Left ventricle myocardium inferior (tissue), 1 donor: ENCODE measurements around the gene NIPA2. TPM values are rescaled to one million over a fixed set of nuclear protein-coding genes. Genes with fewer than 3 reads are reported as not detected.
A peak's percentile ranks its signal among the peaks of the same experiment; 100 is the strongest.

Experiments used
- DNase-seq: peaks from one replicate; pipeline ENCODE4 v3.0.0-alpha.2; 2020
- H3K27ac ChIP-seq: fragments of 200-600 bp; replicated peaks from 2 replicates; pipeline ENCODE4 v1.8.0; 2021
- H3K27me3 ChIP-seq: fragments of 200-600 bp; 2 replicates; pipeline ENCODE4 v1.8.0; 2021; ENCODE audit warnings: low read depth
- H3K36me3 ChIP-seq: fragments of 200-600 bp; 2 replicates; pipeline ENCODE4 v1.8.0; 2021
- H3K4me1 ChIP-seq: fragments of 200-600 bp; 2 replicates; pipeline ENCODE4 v1.8.0; 2021
- H3K4me3 ChIP-seq: fragments of 200-600 bp; 2 replicates; pipeline ENCODE4 v1.8.0; 2021; ENCODE audit warnings: mild to moderate bottlenecking, moderate library complexity
- H3K9me3 ChIP-seq: fragments of 200-600 bp; replicated peaks from 2 replicates; pipeline ENCODE4 v1.8.0; 2021
- intact Hi-C: fragments of 100-400 bp; cut with micrococcal nuclease; formaldehyde crosslinking; loops from one replicate; pipeline ENCODE4 v1.11.0; 2022
- total RNA-seq: library from RNA; stranded (reverse); fragmentation: NEBNext Ultra II Directional; extraction: Animal tissue kit (Norgen Biotek cat#: 25700); gene quantifications from one replicate; pipeline ENCODE4 v1.2.1, GENCODE V29; 2021
- TF ChIP-seq, protein P1 (sequence below): fragments of 200-600 bp; IDR thresholded peaks from 2 replicates; pipeline ENCODE4 v1.8.0; 2021; ENCODE audit warnings: antibody characterized with exemption, mild to moderate bottlenecking, borderline replicate concordance
- donor health status: DM: no; HTN: yes; CAD: no; lungs with severe emphysema.

Gene NIPA2
- total RNA-seq, 1 donor from 2014 or later: 21.4 TPM

DNA sequence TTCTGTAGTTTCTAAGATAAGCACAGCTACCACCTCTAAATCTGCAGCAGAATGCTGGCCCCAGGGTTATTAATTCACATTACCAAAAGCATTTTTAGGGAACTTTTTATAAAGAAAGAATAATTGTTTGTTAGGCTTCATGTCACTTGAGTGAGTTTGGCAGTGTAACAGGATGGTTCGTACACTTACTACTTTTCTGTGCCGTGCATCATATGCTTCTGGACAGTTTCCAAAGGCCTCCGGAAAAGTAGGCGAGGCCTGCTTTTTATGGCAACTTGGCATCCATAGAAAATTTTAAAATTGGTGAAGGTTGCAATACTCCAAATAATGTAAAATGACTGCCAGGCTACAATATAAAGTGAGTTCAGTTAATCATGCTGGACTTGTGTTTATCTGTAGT lies 30.0 kb downstream of the NIPA2 start:
- Histone ChIP-seq H3K27ac (no peak overlapping the region), H3K4me3 (no peak overlapping the region), H3K9me3 (no peaks in the 10 kb centered on the region), H3K36me3 (peaks cover 92% of the 10 kb centered on the region), H3K4me1 (peaks cover 16% of the 10 kb centered on the region), H3K27me3 (no peaks in the 10 kb centered on the region)
- no peak for DNase-seq
- TF ChIP-seq, protein P1, sequence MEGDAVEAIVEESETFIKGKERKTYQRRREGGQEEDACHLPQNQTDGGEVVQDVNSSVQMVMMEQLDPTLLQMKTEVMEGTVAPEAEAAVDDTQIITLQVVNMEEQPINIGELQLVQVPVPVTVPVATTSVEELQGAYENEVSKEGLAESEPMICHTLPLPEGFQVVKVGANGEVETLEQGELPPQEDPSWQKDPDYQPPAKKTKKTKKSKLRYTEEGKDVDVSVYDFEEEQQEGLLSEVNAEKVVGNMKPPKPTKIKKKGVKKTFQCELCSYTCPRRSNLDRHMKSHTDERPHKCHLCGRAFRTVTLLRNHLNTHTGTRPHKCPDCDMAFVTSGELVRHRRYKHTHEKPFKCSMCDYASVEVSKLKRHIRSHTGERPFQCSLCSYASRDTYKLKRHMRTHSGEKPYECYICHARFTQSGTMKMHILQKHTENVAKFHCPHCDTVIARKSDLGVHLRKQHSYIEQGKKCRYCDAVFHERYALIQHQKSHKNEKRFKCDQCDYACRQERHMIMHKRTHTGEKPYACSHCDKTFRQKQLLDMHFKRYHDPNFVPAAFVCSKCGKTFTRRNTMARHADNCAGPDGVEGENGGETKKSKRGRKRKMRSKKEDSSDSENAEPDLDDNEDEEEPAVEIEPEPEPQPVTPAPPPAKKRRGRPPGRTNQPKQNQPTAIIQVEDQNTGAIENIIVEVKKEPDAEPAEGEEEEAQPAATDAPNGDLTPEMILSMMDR: no peak
- intact Hi-C loops: no loop called here

DNA sequence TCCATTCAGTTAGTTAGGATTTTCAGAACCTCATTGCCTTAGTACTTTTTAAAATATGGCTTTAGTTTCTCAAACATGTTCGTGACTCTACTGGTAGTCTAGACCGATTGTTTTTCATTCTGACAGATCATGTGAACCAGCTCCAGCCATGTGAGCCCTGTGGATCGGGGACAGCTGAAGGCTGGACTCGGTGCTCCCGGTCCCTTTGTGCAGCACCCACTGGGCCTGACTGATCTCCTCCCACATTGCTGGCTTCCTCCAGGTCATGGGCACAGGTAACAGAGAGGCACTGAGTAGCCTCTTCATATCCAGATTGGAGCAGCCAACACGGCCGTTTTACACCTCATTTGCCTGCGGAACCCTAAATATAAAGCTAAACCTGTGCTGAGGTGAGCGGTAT lies 30.5 kb downstream of the NIPA2 start:
- H3K9me3 ChIP-seq: no peaks in the 10 kb centered on the region
- no peak overlapping the region for H3K4me3 ChIP-seq
- peaks cover 92% of the 10 kb centered on the region for H3K36me3 ChIP-seq
- no peaks in the 10 kb centered on the region for H3K27me3 ChIP-seq
- intact Hi-C loops: no loop called here
- TF ChIP-seq, protein P1: no peak
- H3K27ac ChIP-seq: no peak overlapping the region
- H3K4me1 ChIP-seq: peaks cover 13% of the 10 kb centered on the region
- no peak for DNase-seq

DNA sequence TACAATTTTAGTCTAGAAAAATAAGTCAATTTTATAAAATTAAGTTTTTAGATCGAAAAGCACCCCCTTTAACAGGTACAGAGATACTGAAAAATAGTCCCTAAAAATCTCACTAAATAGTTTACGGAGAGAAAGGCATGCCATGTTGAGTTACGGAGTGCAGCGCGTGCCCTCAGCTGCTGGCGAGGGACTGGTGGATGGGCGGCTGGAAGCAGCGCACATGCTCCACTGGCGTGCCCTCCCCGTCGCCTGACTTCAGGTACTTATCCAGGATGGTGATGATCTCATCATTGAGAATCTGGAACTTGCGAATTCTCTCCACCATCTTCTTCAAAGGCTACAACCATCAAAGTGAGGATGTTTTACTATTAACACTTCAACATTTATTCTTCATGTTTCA lies 31.4 kb downstream of the NIPA2 start:
- Histone ChIP-seq H3K9me3 (no peaks in the 10 kb centered on the region), H3K27ac (no peak overlapping the region), H3K4me1 (peaks cover 12% of the 10 kb centered on the region), H3K36me3 (peaks cover 94% of the 10 kb centered on the region), H3K4me3 (no peak overlapping the region), H3K27me3 (no peaks in the 10 kb centered on the region)
- intact Hi-C loops: no loop called here
- DNase-seq: no peak
- TF ChIP-seq, protein P1: no peak

DNA sequence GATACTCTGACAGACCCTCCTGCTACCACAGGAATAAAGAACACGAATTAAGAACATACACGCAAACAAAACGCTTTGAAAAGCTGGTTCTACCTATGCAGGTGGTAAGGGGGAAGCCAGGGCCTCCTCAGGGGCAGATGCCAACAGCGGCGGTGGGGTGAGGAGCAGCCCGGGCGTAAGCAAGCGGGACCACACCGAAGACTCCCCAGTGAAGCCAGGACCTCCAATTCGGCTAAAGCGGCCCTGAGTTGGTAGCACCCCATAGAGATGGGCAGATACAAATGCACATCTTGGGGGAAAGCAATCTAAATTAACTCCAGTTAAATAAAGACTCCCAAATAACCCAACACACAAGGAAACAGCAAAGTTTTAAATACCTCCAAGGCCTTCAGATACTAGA lies 32.4 kb downstream of the NIPA2 start:
- H3K27me3 ChIP-seq: no peaks in the 10 kb centered on the region
- no peaks in the 10 kb centered on the region for H3K9me3 ChIP-seq
- TF ChIP-seq, protein P1: no peak
- no peak overlapping the region for H3K27ac ChIP-seq
- peaks cover 98% of the 10 kb centered on the region for H3K36me3 ChIP-seq
- no peak overlapping the region for H3K4me3 ChIP-seq
- peaks cover 12% of the 10 kb centered on the region for H3K4me1 ChIP-seq
- DNase-seq: no peak
- intact Hi-C loops: no loop called here

DNA sequence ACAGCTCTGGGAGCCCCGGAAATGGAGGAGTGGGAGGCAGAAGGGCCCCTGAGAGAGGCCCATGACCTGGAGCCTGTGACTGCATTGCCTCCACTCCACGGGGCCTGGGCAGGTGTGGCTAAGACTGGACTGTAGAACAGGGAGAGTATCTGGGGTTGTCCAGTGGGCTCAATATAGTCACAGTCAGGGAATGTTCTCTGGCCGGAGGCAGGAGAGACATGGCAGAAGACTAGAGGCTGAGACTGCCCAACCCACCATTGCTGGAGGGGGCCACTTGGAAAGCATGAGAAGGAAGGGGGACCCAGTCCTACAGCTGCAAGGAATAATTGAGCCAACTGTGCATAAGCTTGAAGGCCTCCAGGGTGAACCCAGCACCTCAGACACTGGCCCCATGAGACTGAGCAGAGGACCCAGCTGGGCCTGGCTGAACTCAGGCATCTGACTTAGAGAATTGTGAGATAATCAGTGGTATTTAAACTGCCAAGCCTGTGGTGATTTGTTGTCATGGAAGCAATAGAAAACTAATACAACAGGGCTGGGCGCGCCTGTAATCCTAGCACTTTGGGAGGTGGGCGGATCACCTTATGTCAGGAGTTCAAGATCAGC lies 33.1 kb downstream of the NIPA2 start:
- TF ChIP-seq, protein P1: no peak
- peak overlapping the region; percentile 45 for H3K27ac ChIP-seq
- peaks cover 12% of the 10 kb centered on the region for H3K4me1 ChIP-seq
- no peaks in the 10 kb centered on the region for H3K27me3 ChIP-seq
- no peaks in the 10 kb centered on the region for H3K9me3 ChIP-seq
- peaks cover 98% of the 10 kb centered on the region for H3K36me3 ChIP-seq
- no peak for DNase-seq
- no peak overlapping the region for H3K4me3 ChIP-seq
- intact Hi-C loops: no loop called here
